Bone marrow (tissue), 2 donors: ENCODE results near the gene HEXD.
"Not testable (repeated sequence)": the region's sequence is repeated elsewhere in the genome, so short reads cannot be mapped to it uniquely, and the experiment has no call there.

Source experiments
- DNase-seq, 2 donors: peaks; one replicate each; lab custom pipeline; 2025; lab: John Stamatoyannopoulos, UW

Gene HEXD

GRCh38 chr17:82396601-82397435, 21.3 kb upstream of the HEXD start:
- no peak for DNase-seq

- DNase-seq = no peak
Measured at GRCh38 chr17:82397449-82398335, 20.5 kb upstream of the HEXD start.

GRCh38 chr17:82399041-82399441, 19.1 kb upstream of the HEXD start:
- no peak for DNase-seq

- no peak for DNase-seq
Measured at GRCh38 chr17:82399601-82400101, 18.5 kb upstream of the HEXD start.

GRCh38 chr17:82400206-82400605, 17.9 kb upstream of the HEXD start:
- no peak for DNase-seq

GRCh38 chr17:82400830-82401229, 17.3 kb upstream of the HEXD start:
- DNase-seq = peak; percentile 24 to 56

GRCh38 chr17:82402865-82403264, 15.3 kb upstream of the HEXD start:
- no peak for DNase-seq

- DNase-seq = no peak
Measured at GRCh38 chr17:82403662-82404660, 14.2 kb upstream of the HEXD start.

- no peak for DNase-seq
Measured at GRCh38 chr17:82405051-82405450, 13.1 kb upstream of the HEXD start.

- no peak for DNase-seq
Measured at GRCh38 chr17:82406131-82406671, 11.9 kb upstream of the HEXD start.

GRCh38 chr17:82407255-82407654, 10.9 kb upstream of the HEXD start:
- peak in 1 of 2 donors; percentile 12 for DNase-seq

- no peak for DNase-seq
Measured at GRCh38 chr17:82408288-82408937, 9.7 kb upstream of the HEXD start.

- DNase-seq = no peak
Measured at GRCh38 chr17:82408938-82409318, 9.2 kb upstream of the HEXD start.

GRCh38 chr17:82410014-82410716, 8.0 kb upstream of the HEXD start:
- no peak for DNase-seq

GRCh38 chr17:82411396-82412053, 6.6 kb upstream of the HEXD start:
- DNase-seq = no peak

- DNase-seq = not testable (repeated sequence)
Measured at GRCh38 chr17:82412081-82412480, 6.1 kb upstream of the HEXD start.

GRCh38 chr17:82412535-82413520, 5.3 kb upstream of the HEXD start:
- no peak for DNase-seq

- peak; percentile 40 to 66 for DNase-seq
Measured at GRCh38 chr17:82414548-82415281, 3.4 kb upstream of the HEXD start.
